H54 (cell line): ENCODE measurements around the gene ENDOD1.
"Not testable (repeated sequence)": the region's sequence is repeated elsewhere in the genome, so short reads cannot be mapped to it uniquely, and the experiment has no call there.

Experiments used
- DNase-seq: peaks from one replicate; pipeline ENCODE4 v3.0.0; 2011; ENCODE audit warnings: low spot score, mixed read lengths; ENCODE audit not compliant: insufficient read length
- FAIRE-seq: peaks from 3 replicates; lab custom pipeline; 2011; peaks lifted over from hg19 to GRCh38; lab: Jason Lieb, UNC
- POLR2A ChIP-seq: IDR thresholded peaks from 2 replicates; pipeline ENCODE4 v1.6.1; 2011; ENCODE audit warnings: low read depth, mild to moderate bottlenecking, low read length

The ENDOD1 gene

DNA sequence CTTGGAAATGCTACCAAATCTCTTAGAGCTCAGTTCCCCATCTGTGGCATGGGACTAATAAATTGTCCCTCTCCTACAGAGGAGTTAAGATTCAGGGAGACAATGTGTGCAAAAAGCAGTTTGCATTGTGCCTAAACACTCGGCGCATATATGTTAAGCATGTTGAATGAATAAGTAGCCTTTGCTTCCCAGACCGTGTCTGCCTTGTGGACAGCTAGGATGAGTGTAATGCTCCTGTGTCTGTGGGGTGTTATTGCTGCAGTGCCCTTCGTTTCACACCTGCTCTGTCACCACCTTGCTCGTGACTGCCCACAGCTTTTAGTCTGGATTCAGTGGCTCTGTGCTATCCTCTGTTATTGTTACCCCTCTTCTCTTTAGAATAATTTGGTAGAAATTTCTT lies 14.1 kb downstream of the ENDOD1 start:
- DNase-seq (no peak), FAIRE-seq (no peak)
- no peak for TF ChIP-seq POLR2A

- DNase-seq (no peak), FAIRE-seq (no peak)
- TF ChIP-seq POLR2A, result no peak
Observed at GRCh38 chr11:95104121-95104830, 14.6 kb downstream of the ENDOD1 start.

GRCh38 chr11:95104856-95105255 lies 15.2 kb downstream of the ENDOD1 start:
- TF ChIP-seq POLR2A, result no peak
- DNase-seq, result no peak
- FAIRE-seq, result no peak

GRCh38 chr11:95108159-95108611 lies 18.5 kb downstream of the ENDOD1 start:
- no peak for FAIRE-seq
- TF ChIP-seq POLR2A, result no peak
- DNase-seq, result peak; percentile 19

- no peak for DNase-seq
- no peak for TF ChIP-seq POLR2A
- FAIRE-seq, result no peak
Observed at GRCh38 chr11:95108671-95109551, 19.3 kb downstream of the ENDOD1 start.

GRCh38 chr11:95111471-95111870 lies 21.8 kb downstream of the ENDOD1 start:
- FAIRE-seq, result not testable (repeated sequence)

GRCh38 chr11:95111923-95112540 lies 22.4 kb downstream of the ENDOD1 start:
- no peak for DNase-seq
- TF ChIP-seq POLR2A, result no peak
- no peak for FAIRE-seq

More at GRCh38 chr11:95111471-95111870, 21.8 kb downstream of the ENDOD1 start:
- not testable (repeated sequence) for DNase-seq

- FAIRE-seq, result no peak
- no peak for TF ChIP-seq POLR2A
- no peak for DNase-seq
Observed at GRCh38 chr11:95115597-95115996, 26.0 kb downstream of the ENDOD1 start.

DNA sequence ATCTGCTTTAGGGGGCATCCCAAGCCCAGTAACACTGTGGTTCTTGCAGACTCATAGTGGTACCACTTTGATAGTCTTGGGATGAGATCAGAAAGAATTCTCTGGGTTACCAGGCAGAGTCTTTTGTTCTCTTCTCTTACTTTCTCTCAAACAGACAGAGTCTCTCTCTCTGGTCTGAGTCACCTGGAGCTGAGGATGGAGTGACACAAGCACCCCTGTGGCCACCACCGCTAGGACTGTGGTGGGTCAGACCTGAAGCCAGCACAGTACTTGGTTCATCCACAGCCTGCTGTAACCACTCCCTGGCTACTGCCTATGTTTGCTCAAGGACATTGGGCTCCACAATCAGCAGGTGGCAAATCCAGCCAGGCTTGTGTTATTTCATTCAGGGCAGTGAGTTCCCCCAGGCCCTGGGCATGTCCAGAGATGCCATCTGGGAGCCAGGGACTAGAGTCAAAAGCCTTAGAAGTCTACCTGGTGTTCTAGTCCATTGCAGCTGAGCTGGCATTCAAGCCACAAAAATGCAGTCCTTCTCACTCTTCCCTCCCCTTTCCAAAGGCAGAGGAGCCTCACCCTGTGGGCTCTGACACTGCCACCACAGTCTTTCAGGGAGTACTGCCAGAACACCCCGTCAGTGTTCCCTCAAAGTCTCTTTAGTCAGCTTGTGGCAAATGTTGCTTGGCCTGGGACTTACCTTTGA lies 29.9 kb downstream of the ENDOD1 start:
- no peak for DNase-seq
- no peak for TF ChIP-seq POLR2A
- FAIRE-seq, result no peak

GRCh38 chr11:95121698-95122097 lies 32.1 kb downstream of the ENDOD1 start:
- no peak for TF ChIP-seq POLR2A
- no peak for FAIRE-seq

GRCh38 chr11:95123556-95123955 lies 33.9 kb downstream of the ENDOD1 start:
- DNase-seq (no peak), FAIRE-seq (no peak)
- TF ChIP-seq POLR2A, result no peak

More at GRCh38 chr11:95121698-95122097, 32.1 kb downstream of the ENDOD1 start:
- no peak for DNase-seq

GRCh38 chr11:95128602-95129001 lies 39.0 kb downstream of the ENDOD1 start:
- no peak for DNase-seq
- TF ChIP-seq POLR2A, result no peak
- FAIRE-seq, result no peak

- FAIRE-seq, result no peak
- no peak for TF ChIP-seq POLR2A
- no peak for DNase-seq
Observed at GRCh38 chr11:95132956-95133355, 43.3 kb downstream of the ENDOD1 start.

DNA sequence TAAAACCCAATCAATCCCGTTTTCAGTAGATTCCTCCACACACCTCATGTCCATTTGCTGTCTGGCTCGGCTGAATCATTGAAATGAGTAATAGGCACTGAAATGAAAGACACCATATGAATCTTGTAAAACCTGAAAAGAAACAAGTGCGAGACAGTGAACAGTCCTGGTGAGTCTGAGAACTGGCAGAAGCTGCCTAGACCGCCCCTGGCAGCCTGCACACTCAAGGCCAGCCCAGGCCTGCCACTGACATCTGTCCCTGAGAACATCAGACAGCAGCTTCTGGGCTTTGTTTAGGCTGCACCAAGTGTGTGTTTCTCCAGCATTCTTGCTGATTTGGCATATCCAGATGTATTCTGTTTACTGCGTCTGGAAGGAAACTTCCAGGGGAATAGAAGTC lies 44.8 kb downstream of the ENDOD1 start:
- DNase-seq, result no peak
- FAIRE-seq, result no peak
- no peak for TF ChIP-seq POLR2A
